GM11168 (cell line): Measurements from ENCODE around the gene SEMA6D.

Source experiments
- in situ Hi-C: fragments of 300-500 bp; cut with MboI; formaldehyde crosslinking; loops from one replicate; pipeline ENCODE4 v1.12.0; 2022; ENCODE audit warnings: low sequenced_read_pairs; ENCODE audit not compliant: unreplicated experiment

Gene SEMA6D

GRCh38 chr15:47715402-47715801, 1.9 kb upstream of the SEMA6D start:
- in situ Hi-C loops = loop anchor here (10.0 kb wide), 1 partner anchor 369 kb away; no protein-coding TSS in a partner anchor

GRCh38 chr15:47715856-47716445, 1.4 kb upstream of the SEMA6D start:
- in situ Hi-C loops = loop anchor here (10.0 kb wide), 1 partner anchor 369 kb away; no protein-coding TSS in a partner anchor

GRCh38 chr15:47716516-47716915, 789 bp upstream of the SEMA6D start:
- in situ Hi-C loops = loop anchor here (10.0 kb wide), 1 partner anchor 368 kb away; no protein-coding TSS in a partner anchor

GRCh38 chr15:47718497-47719437, 1.5 kb downstream of the SEMA6D start:
- in situ Hi-C loops = loop anchor here (10.0 kb wide), 1 partner anchor 366 kb away; no protein-coding TSS in a partner anchor

- in situ Hi-C loops = loop anchor here (10.0 kb wide), 1 partner anchor 365 kb away; no protein-coding TSS in a partner anchor
These were observed 2.4 kb downstream of the SEMA6D start for GRCh38 chr15:47719730-47720129.

- in situ Hi-C loops = no loop called here
These were observed 3.2 kb downstream of the SEMA6D start for GRCh38 chr15:47720555-47720954.

GRCh38 chr15:47721676-47722075, 4.4 kb downstream of the SEMA6D start:
- in situ Hi-C loops = no loop called here

- in situ Hi-C loops = no loop called here
These were observed 7.0 kb downstream of the SEMA6D start for GRCh38 chr15:47724346-47724745.

- in situ Hi-C loops = no loop called here
These were observed 7.7 kb downstream of the SEMA6D start for GRCh38 chr15:47725051-47725450.

GRCh38 chr15:47725906-47726305, 8.6 kb downstream of the SEMA6D start:
- in situ Hi-C loops = no loop called here

GRCh38 chr15:47726399-47726823, 9.1 kb downstream of the SEMA6D start:
- in situ Hi-C loops = no loop called here

GRCh38 chr15:47727137-47727536, 9.8 kb downstream of the SEMA6D start:
- in situ Hi-C loops = no loop called here

GRCh38 chr15:47727676-47728075, 10.4 kb downstream of the SEMA6D start:
- in situ Hi-C loops = no loop called here

GRCh38 chr15:47728426-47728825, 11.1 kb downstream of the SEMA6D start:
- in situ Hi-C loops = no loop called here

- in situ Hi-C loops = no loop called here
These were observed 11.6 kb downstream of the SEMA6D start for GRCh38 chr15:47728886-47729285.

- in situ Hi-C loops = loop anchor here (10.0 kb wide), 1 partner anchor 244 kb away; no protein-coding TSS in a partner anchor
These were observed 13.9 kb downstream of the SEMA6D start for GRCh38 chr15:47731230-47731629.

GRCh38 chr15:47732248-47732647, 14.9 kb downstream of the SEMA6D start:
- in situ Hi-C loops = loop anchor here (10.0 kb wide), 1 partner anchor 243 kb away; no protein-coding TSS in a partner anchor

- in situ Hi-C loops = loop anchor here (10.0 kb wide), 1 partner anchor 242 kb away; no protein-coding TSS in a partner anchor
These were observed 15.8 kb downstream of the SEMA6D start for GRCh38 chr15:47733085-47733484.

GRCh38 chr15:47736143-47736786, 19.0 kb downstream of the SEMA6D start:
- in situ Hi-C loops = loop anchor here (10.0 kb wide), 1 partner anchor 239 kb away; no protein-coding TSS in a partner anchor

- in situ Hi-C loops = loop anchor here (10.0 kb wide), 1 partner anchor 237 kb away; no protein-coding TSS in a partner anchor
These were observed 20.2 kb downstream of the SEMA6D start for GRCh38 chr15:47737477-47737876.
